HPDE6-E6E7 (cell line): ENCODE results near the gene ZNF45.
"Not testable (repeated sequence)": the region's sequence is repeated elsewhere in the genome, so short reads cannot be mapped to it uniquely, and the experiment has no call there.

Experiments
- DNase-seq: peaks from one replicate; pipeline ENCODE4 v3.0.0; 2011; ENCODE audit warnings: missing footprints; ENCODE audit errors: extremely low spot score

The ZNF45 gene

GRCh38 chr19:43913383-43913782 lies 21.7 kb downstream of the ZNF45 start:
- DNase-seq: no peak

- DNase-seq: no peak
Observed at GRCh38 chr19:43910884-43911283, 24.2 kb downstream of the ZNF45 start.

DNA sequence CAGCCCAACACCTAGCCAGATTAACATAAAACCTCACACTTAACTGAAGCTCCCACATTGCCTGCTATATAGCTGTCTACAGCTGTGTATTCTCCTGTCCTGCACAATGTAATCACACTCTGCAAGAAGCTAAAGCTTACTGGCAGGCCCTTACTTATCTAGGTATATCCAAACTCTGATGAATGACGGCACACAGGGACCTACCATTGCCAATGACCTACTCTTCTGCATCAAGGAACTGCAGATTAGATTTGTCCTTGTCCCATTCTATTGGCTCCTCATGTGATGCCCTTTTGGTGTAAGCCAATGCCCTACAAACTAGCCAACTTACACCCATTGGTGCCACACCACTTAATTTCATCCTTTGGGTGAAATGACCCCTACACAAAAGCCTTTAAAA lies 26.4 kb downstream of the ZNF45 start:
- no peak for DNase-seq

DNA sequence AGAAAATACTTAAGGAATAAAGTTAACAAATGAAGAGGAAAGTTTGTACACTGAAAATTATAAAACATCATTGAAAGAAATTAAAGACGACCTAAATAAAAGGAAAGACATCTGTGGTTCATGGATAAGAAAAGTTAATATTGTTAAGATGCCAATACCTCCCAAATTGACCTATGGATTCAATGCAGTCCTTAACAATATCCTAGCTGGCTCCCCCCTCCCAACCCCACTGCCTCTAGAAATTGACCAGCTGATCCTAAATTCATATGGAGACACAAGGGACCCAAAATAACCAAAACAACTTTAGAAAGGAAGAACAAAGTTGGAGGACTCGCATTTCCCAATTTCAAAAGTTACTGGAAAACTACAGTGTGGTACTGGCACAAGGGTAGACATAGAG lies 28.3 kb downstream of the ZNF45 start:
- DNase-seq: no peak

DNA sequence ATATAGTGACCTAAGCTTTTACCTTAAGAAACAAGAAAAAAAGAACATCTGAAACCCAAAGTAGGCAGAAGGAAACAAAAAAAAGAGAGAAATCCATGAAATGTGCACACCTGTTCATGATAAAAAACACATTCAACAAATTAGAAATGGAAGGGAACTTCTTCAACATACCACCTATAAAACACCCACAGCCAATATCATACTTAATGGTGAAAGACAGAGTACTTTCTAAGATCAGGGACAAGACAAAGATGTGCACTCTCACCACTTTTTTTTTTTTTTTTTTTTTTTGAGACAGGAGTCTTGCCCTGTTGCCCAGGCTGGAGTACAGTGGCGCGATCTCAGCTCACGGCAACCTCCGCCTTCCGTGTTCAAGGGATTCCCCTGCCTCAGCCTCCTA lies 29.2 kb downstream of the ZNF45 start:
- DNase-seq: no peak

- DNase-seq: no peak
Observed at GRCh38 chr19:43902399-43902798, 32.7 kb downstream of the ZNF45 start.

DNA sequence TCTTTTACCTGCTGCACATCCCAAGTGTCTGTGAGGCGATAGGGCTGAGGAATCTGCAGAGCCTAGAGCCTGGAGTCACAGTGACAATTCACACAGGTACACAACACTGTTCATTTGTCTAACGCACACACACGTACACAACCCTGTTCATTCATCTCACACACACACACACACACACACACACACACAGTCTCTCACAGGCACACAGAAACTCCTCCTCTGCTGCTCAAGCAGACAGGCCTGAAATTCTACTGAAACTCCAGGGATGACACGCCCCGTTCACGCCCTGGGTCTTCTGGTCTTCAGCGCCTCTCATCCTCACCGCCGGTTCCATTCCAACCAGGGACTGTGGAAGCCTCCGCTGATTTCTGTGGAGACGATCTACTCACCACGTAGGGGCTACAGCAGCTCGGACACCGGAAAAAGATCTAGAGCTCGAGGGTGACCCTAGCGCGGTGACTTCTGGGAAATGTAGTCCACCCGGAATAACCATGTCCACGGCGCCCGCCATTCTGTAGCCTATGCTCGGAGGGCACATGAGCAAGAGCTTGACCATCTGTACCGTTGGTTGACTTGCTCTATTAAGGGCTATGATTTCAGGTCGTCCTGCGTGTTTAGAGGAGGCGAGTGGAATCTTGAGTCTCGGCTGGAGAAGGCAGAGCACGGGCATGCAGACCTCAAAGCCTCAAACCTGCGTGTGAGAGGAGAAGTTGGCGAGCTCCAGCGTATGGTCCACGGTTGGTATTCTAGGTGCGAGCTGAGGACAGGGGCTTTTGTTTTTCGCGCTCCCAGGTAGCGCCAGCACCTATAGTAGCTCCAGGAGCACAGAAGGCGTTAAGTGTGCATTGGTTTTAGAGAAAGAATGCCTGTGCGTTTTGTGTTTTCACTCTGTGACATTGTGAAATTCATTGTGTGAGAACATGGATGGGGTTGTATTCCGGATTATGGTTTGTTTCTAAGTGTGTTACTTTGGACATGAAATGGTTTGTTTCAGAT lies 33.4 kb downstream of the ZNF45 start:
- peak; percentile 81 for DNase-seq

DNA sequence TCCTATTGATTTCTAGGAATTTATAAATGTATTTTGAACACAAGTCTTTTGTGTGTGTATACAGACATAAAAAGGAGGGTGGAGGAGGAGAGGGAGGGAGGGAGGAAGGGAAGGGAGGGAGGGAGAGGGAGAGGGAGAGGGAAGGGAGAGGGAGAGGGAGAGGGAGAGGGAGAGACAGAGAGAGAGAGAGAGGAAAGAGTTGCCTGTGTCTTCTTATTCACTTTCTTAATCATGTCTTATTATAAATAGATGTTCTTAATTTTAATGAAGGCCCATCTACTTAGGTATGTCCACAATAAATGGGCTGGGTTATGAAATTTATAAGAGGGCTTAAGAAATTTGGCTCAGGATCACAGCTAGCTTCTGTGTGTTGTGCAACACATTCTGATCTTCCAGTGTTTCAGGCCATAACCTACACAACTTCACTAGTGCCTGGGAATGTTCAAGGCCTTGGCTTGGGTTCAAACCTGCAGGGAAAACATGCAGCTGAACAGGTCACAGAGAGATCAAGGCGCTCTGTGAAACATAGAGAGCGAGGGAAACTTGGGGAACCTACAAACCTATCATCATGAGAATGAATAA lies 39.3 kb downstream of the ZNF45 start:
- DNase-seq: no peak

- no peak for DNase-seq
Observed at GRCh38 chr19:43883864-43884263, 51.2 kb downstream of the ZNF45 start, which contains the start of gene ZNF404. ZNF404 (minus strand) TSS chr19:43883964.

DNA sequence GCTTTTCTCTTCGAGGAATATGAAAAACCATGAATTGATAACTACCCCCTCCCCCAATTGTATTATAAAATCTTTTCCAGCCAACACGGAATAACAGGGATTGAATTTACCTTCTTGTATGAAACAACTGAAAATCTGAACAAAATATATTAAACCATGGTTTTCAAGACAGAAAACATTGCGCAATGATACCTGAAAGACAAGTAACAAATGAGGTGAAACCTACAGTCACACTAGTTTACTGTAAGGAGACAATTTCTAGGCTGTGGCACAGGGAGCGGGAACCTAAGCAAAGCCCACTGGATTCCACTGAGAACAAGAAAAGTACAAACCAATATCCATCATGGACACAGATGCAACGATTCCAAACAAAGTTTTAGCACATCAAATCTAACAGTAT lies 54.6 kb downstream of the ZNF45 start:
- DNase-seq: no peak

GRCh38 chr19:43872547-43873336 lies 62.3 kb downstream of the ZNF45 start:
- no peak for DNase-seq

DNA sequence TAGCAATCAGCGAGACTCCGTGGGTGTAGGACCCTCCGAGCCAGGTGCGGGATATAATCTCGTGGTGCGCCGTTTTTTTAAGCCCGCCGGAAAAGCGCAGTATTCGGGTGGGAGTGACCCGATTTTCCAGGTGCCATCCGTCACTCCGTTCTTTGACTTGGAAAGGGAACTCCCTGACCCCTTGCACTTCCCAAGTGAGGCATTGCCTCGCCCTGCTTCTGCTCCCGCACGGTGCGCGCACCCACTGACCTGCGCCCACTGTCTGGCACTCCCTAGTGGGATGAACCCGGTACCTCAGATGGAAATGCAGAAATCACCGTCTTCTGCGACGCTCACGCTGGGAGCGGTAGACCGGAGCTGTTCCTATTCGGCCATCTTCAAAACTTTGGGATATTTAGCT lies 68.2 kb downstream of the ZNF45 start:
- not testable (repeated sequence) for DNase-seq
